Spleen (tissue), 7 donors: Measurements from ENCODE around the gene TET2.

Experiments
- POLR2A ChIP-seq, 3 donors: fragments of 450-650 bp; IDR thresholded peaks; one replicate each; pipeline ENCODE4 v1.5.1; 2017; ENCODE audit warnings: antibody characterized with exemption in 3 of 3, mild to moderate bottlenecking in 1 of 3
- TF ChIP-seq, protein P1 (sequence below), 11 experiments: fragments of 200-600 bp in 7 of 11; fragments of 450-650 bp in 4 of 11; sonication (generic) in 4 of 11; IDR thresholded peaks in 8 of 11; conservative IDR thresholded peaks in 3 of 11; 1 replicate in 7 of 11; 2 replicates in 4 of 11; pipeline versions ENCODE4 v1.4.0 to v1.8.0; 2016 to 2021; ENCODE audit warnings: antibody characterized with exemption in 11 of 11, inconsistent platforms in 4 of 11, mild to moderate bottlenecking in 1 of 11
- donor health status: DM: no; HTN: no; CAD: no; lungs with moderate emphysema.
- donor health status: DM: no; HTN: no; CAD: no.
- donor health status: DM: no; HTN: no; CAD: no.

DNA sequence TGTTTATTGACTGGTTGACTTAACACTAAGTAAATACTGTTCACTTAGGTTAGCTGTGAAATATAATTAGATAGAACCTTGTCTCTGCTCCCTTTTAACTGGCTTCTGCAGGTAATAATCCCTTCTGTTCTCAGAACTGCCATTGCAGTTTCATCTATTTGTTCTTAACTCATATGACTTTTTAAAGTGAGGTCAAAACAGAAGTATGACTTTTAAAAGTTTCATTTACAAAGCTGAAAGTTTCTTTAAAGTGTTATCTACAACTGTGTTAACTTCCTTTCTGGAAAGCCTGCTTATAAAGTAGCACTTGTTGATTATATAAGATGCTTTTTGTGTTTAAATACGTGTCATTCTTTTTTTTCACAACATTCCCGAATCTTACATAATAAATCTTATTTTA is 127.4 kb downstream of the TET2 start:
- no peak for TF ChIP-seq POLR2A (IDR thresholded peaks at IDR 0.05)
- TF ChIP-seq, protein P1, sequence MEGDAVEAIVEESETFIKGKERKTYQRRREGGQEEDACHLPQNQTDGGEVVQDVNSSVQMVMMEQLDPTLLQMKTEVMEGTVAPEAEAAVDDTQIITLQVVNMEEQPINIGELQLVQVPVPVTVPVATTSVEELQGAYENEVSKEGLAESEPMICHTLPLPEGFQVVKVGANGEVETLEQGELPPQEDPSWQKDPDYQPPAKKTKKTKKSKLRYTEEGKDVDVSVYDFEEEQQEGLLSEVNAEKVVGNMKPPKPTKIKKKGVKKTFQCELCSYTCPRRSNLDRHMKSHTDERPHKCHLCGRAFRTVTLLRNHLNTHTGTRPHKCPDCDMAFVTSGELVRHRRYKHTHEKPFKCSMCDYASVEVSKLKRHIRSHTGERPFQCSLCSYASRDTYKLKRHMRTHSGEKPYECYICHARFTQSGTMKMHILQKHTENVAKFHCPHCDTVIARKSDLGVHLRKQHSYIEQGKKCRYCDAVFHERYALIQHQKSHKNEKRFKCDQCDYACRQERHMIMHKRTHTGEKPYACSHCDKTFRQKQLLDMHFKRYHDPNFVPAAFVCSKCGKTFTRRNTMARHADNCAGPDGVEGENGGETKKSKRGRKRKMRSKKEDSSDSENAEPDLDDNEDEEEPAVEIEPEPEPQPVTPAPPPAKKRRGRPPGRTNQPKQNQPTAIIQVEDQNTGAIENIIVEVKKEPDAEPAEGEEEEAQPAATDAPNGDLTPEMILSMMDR (IDR thresholded peaks at IDR 0.05 in 8 of 11, conservative IDR thresholded peaks at IDR 0.05 in 3 of 11), result no peak
